ENCODE data around the gene MTMR10. TPM values are rescaled to one million over a fixed set of nuclear protein-coding genes. Genes with fewer than 3 reads are reported as not detected.

MTMR10 gene
- total RNA-seq, 2 donors from 2014 or later: 23.3 to 25.0 TPM

DNA sequence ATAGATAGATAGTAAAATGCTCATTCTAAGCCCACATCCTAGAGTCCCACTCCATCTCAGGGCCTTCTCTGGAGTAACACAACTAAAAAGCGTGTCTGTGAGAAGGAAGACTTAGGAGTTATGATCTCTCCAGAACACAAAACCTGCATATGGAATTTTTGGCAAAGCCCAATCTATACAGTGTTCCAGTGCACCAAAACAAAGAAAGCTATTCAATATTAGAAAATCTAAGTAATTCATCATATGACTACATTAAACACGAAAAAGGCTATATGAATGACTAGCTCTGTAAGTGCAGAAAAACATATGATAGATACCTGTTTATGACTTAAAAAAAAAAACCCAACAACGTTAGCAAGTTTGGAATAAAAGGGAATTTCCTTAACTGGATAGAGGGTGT, 27.7 kb downstream of the MTMR10 start:
- no peaks in the 10 kb centered on the region for H3K27me3 ChIP-seq
- DNase-seq (ENCODE audit: low spot score): no peak
- H3K4me1 ChIP-seq: peaks cover 0 to 19% of the 10 kb centered on the region in 2 donors
- TF ChIP-seq, protein P1, sequence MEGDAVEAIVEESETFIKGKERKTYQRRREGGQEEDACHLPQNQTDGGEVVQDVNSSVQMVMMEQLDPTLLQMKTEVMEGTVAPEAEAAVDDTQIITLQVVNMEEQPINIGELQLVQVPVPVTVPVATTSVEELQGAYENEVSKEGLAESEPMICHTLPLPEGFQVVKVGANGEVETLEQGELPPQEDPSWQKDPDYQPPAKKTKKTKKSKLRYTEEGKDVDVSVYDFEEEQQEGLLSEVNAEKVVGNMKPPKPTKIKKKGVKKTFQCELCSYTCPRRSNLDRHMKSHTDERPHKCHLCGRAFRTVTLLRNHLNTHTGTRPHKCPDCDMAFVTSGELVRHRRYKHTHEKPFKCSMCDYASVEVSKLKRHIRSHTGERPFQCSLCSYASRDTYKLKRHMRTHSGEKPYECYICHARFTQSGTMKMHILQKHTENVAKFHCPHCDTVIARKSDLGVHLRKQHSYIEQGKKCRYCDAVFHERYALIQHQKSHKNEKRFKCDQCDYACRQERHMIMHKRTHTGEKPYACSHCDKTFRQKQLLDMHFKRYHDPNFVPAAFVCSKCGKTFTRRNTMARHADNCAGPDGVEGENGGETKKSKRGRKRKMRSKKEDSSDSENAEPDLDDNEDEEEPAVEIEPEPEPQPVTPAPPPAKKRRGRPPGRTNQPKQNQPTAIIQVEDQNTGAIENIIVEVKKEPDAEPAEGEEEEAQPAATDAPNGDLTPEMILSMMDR (IDR thresholded peaks at IDR 0.05): no peak
- H3K9me3 ChIP-seq: no peaks in the 10 kb centered on the region
- H3K27ac ChIP-seq: no peak overlapping the region
- no peak overlapping the region for H3K4me3 ChIP-seq
- H3K36me3 ChIP-seq: peaks cover 41% of the 10 kb centered on the region

GRCh38 chr15:30962659-30963058, 28.8 kb downstream of the MTMR10 start:
- Histone ChIP-seq H3K4me3 (no peak overlapping the region), H3K27me3 (no peaks in the 10 kb centered on the region), H3K9me3 (no peaks in the 10 kb centered on the region), H3K4me1 (peaks cover 0 to 19% of the 10 kb centered on the region in 2 donors), H3K36me3 (peaks cover 51% of the 10 kb centered on the region), H3K27ac (no peak overlapping the region)
- TF ChIP-seq, protein P1 (IDR thresholded peaks at IDR 0.05): no peak
- no peak for DNase-seq (ENCODE audit: low spot score)

DNA sequence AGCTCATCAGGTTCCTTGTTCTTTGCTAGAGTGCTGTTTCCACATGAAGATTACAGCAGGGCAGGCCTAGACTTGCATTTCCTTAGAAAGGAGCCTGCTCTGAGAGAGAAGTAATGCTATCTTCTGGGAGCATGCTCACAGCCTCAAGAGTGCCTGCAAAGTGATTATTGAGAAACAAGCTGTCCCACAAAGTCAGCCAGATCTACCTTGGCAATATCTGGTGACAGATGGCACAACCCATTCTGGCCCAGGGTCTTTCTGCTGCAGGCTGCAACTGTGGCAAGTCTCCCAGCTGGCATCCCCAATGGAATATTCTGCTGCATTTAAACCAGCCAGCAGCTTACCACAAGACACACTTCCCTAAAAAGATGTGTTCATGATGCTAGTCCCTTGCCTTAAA, 29.3 kb downstream of the MTMR10 start:
- peaks cover 56% of the 10 kb centered on the region for H3K36me3 ChIP-seq
- H3K4me1 ChIP-seq: peaks cover 0 to 19% of the 10 kb centered on the region in 2 donors
- no peak overlapping the region for H3K27ac ChIP-seq
- H3K27me3 ChIP-seq: no peaks in the 10 kb centered on the region
- TF ChIP-seq, protein P1 (IDR thresholded peaks at IDR 0.05): no peak
- H3K9me3 ChIP-seq: no peaks in the 10 kb centered on the region
- no peak overlapping the region for H3K4me3 ChIP-seq
- no peak for DNase-seq (ENCODE audit: low spot score)

- Histone ChIP-seq H3K36me3 (peaks cover 62% of the 10 kb centered on the region), H3K27me3 (no peaks in the 10 kb centered on the region), H3K4me1 (peaks cover 0 to 27% of the 10 kb centered on the region in 2 donors), H3K27ac (no peak overlapping the region), H3K4me3 (no peak overlapping the region), H3K9me3 (no peaks in the 10 kb centered on the region)
- TF ChIP-seq, protein P1 (IDR thresholded peaks at IDR 0.05): no peak
- no peak for DNase-seq (ENCODE audit: low spot score)
These were observed 33.2 kb downstream of the MTMR10 start for GRCh38 chr15:30958219-30958618.

GRCh38 chr15:30956216-30957124, 35.0 kb downstream of the MTMR10 start:
- Histone ChIP-seq H3K9me3 (no peaks in the 10 kb centered on the region), H3K27ac (no peak overlapping the region), H3K36me3 (peaks cover 80% of the 10 kb centered on the region), H3K27me3 (no peaks in the 10 kb centered on the region), H3K4me3 (no peak overlapping the region), H3K4me1 (peaks cover 0 to 16% of the 10 kb centered on the region in 2 donors)
- no peak for DNase-seq (ENCODE audit: low spot score)
- TF ChIP-seq, protein P1 (IDR thresholded peaks at IDR 0.05): no peak
